Measurements from ENCODE around the gene SLAMF7. TPM values are rescaled to one million over a fixed set of nuclear protein-coding genes. Genes with fewer than 3 reads are reported as not detected.

SLAMF7 gene
- total and polyA plus RNA-seq, 10 of the 15 experiments (the other 5 are each of a cell fraction or from before 2014, with no cell fraction given) = 66.6 to 284 (median 108) TPM

DNA sequence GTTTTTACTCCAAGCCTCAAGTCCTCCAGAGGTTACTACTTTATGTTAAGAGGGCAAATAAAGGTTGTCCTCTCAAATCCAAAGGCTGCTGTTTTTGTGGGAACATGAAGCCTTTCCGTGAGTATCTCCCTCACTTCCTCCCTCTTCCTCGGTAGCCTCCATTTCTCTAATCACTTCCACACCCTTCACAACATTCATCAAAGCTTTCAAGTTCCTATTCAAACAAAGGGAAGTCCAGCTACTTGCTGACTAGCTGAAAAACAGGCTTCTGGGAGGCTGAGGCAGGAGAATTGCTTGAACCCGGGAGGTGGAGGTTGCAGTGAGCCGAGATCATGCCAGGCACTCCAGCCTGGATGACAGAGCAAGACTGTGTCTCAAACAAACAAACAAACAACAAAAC, 20.8 kb upstream of the SLAMF7 start:
- in situ Hi-C loops (cut with MboI) = no loop called here
- no peaks in the 10 kb centered on the region for H3K9me3 ChIP-seq (replicated peaks; ENCODE audit: control insufficient read depth, insufficient read depth, low read length)
- FAIRE-seq = no peak
- CTCF ChIA-PET = interaction anchor here (1.1 kb wide), 1 partner anchor 50 kb away, joined by 3 read pairs; no protein-coding TSS in a partner anchor
- POLR2A ChIA-PET = interaction anchor here (0.8 to 1.1 kb wide), 2 partner anchors 51 to 395 kb away, joined by 3 to 4 read pairs; no protein-coding TSS in a partner anchor
- 91% methylated on average over 4 of the region's 4 CpGs for WGBS (ENCODE audit: insufficient coverage, insufficient replicate concordance, low lambda C conversion rate, missing lambda C conversion rate)
- RAD21 ChIA-PET (ENCODE audit: unreplicated experiment) = no interaction called here
- BruUV-seq (replicated peaks) = no TSS peak
- H3K79me2 ChIP-seq (ENCODE audit: control insufficient read depth, insufficient read depth, low read length) = peaks cover under 1% of the 10 kb centered on the region
- intact Hi-C loops (cut with micrococcal nuclease; ENCODE audit: unreplicated experiment) = no loop called here
- H3K27me3 ChIP-seq (replicated peaks in 1 of 2; ENCODE audit: control insufficient read depth in 2 of 2, insufficient read depth in 2 of 2, low read length in 1 of 2) = no peaks in the 10 kb centered on the region
- SMC1A ChIA-PET (ENCODE audit: uncharacterized antibody, unreplicated experiment) = no interaction called here
- no peak overlapping the region for H3K27ac ChIP-seq (ENCODE audit: control insufficient read depth, insufficient read depth)
- no peak for DNase-seq (ENCODE audit: low read depth, low spot score)
- no peak overlapping the region for H2AFZ ChIP-seq (ENCODE audit: control insufficient read depth, low read depth, low read length)
- no peak overlapping the region for H3K4me2 ChIP-seq (ENCODE audit: control insufficient read depth, insufficient read depth)
- no peaks in the 10 kb centered on the region for H4K20me1 ChIP-seq (ENCODE audit: control insufficient read depth, insufficient read depth)
- no peak for ATAC-seq
- H3K4me3 ChIP-seq = no peak overlapping the region
- H3K9ac ChIP-seq (ENCODE audit: control insufficient read depth, insufficient read depth, low read length) = no peak overlapping the region
- peaks cover 8% of the 10 kb centered on the region; the same call in 1 of the 2 replicates for H3K4me1 ChIP-seq (ENCODE audit: control insufficient read depth, insufficient read depth, low read length)
- no peaks in the 10 kb centered on the region for H3K36me3 ChIP-seq (ENCODE audit: control insufficient read depth in 2 of 2, insufficient read depth in 2 of 2, low read length in 1 of 2)
- TF ChIP-seq SIX5 (IDR thresholded peaks at IDR 0.05; ENCODE audit: low read depth, low read length, severe bottlenecking) (no peak), KAT2A (conservative IDR thresholded peaks at IDR 0.05; ENCODE audit: control insufficient read depth, low read depth, low read length) (no peak), NFYB (IDR thresholded peaks at IDR 0.05; ENCODE audit: insufficient read depth, low read depth, low read length) (no peak), GABPA (IDR thresholded peaks at IDR 0.05; ENCODE audit: low read depth) (no peak), RCOR1 (conservative IDR thresholded peaks at IDR 0.05; ENCODE audit: low read depth, low read length) (no peak), HCFC1 (IDR thresholded peaks at IDR 0.05; ENCODE audit: low read length) (no peak), BRCA1 (IDR thresholded peaks at IDR 0.05; ENCODE audit: low read depth, low read length) (no peak), KDM1A (IDR thresholded peaks at IDR 0.05; ENCODE audit: borderline replicate concordance) (no peak), ASH2L (IDR thresholded peaks at IDR 0.05; ENCODE audit: borderline replicate concordance, low read depth) (no peak), MEF2B (IDR thresholded peaks at IDR 0.05; ENCODE audit: partially characterized antibody, poor library complexity, severe bottlenecking) (no peak), ZNF687 (IDR thresholded peaks at IDR 0.05) (no peak), FOS (IDR thresholded peaks at IDR 0.05; ENCODE audit: borderline replicate concordance, extremely low read depth, insufficient read length) (no peak), RFX5 (IDR thresholded peaks at IDR 0.05; ENCODE audit: low read depth, low read length) (no peak), SUZ12 (IDR thresholded peaks at IDR 0.05; ENCODE audit: unreplicated experiment) (no peak)
- TF ChIP-seq, protein P1, sequence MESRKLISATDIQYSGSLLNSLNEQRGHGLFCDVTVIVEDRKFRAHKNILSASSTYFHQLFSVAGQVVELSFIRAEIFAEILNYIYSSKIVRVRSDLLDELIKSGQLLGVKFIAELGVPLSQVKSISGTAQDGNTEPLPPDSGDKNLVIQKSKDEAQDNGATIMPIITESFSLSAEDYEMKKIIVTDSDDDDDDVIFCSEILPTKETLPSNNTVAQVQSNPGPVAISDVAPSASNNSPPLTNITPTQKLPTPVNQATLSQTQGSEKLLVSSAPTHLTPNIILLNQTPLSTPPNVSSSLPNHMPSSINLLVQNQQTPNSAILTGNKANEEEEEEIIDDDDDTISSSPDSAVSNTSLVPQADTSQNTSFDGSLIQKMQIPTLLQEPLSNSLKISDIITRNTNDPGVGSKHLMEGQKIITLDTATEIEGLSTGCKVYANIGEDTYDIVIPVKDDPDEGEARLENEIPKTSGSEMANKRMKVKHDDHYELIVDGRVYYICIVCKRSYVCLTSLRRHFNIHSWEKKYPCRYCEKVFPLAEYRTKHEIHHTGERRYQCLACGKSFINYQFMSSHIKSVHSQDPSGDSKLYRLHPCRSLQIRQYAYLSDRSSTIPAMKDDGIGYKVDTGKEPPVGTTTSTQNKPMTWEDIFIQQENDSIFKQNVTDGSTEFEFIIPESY (IDR thresholded peaks at IDR 0.05) = no peak
- TF ChIP-seq, protein P2, sequence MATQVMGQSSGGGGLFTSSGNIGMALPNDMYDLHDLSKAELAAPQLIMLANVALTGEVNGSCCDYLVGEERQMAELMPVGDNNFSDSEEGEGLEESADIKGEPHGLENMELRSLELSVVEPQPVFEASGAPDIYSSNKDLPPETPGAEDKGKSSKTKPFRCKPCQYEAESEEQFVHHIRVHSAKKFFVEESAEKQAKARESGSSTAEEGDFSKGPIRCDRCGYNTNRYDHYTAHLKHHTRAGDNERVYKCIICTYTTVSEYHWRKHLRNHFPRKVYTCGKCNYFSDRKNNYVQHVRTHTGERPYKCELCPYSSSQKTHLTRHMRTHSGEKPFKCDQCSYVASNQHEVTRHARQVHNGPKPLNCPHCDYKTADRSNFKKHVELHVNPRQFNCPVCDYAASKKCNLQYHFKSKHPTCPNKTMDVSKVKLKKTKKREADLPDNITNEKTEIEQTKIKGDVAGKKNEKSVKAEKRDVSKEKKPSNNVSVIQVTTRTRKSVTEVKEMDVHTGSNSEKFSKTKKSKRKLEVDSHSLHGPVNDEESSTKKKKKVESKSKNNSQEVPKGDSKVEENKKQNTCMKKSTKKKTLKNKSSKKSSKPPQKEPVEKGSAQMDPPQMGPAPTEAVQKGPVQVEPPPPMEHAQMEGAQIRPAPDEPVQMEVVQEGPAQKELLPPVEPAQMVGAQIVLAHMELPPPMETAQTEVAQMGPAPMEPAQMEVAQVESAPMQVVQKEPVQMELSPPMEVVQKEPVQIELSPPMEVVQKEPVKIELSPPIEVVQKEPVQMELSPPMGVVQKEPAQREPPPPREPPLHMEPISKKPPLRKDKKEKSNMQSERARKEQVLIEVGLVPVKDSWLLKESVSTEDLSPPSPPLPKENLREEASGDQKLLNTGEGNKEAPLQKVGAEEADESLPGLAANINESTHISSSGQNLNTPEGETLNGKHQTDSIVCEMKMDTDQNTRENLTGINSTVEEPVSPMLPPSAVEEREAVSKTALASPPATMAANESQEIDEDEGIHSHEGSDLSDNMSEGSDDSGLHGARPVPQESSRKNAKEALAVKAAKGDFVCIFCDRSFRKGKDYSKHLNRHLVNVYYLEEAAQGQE (IDR thresholded peaks at IDR 0.05; ENCODE audit: low read depth, low read length) = no peak

All from GM12878 (cell line).